GM13977 (cell line): ENCODE data around the gene UNK.
"Not testable (repeated sequence)": the region's sequence is repeated elsewhere in the genome, so short reads cannot be mapped to it uniquely, and the experiment has no call there.

Experiments used
- DNase-seq: peaks from one replicate; pipeline ENCODE4 v3.0.0; 2012; ENCODE audit warnings: low spot score
- CTCF ChIP-seq: IDR thresholded peaks from 2 replicates; pipeline ENCODE4 v1.5.1; 2012; ENCODE audit warnings: mild to moderate bottlenecking, control low read depth; ENCODE audit not compliant: insufficient read depth; ENCODE audit errors: extremely low read depth, missing control alignments
- in situ Hi-C: fragments of 300-500 bp; cut with MboI; formaldehyde crosslinking; loops from one replicate; pipeline ENCODE4 v1.12.0; 2022; ENCODE audit warnings: low sequenced_read_pairs, low pct_unique_long_range_greater_than_20kb, mixed read lengths, inconsistent platforms; ENCODE audit not compliant: unreplicated experiment

UNK gene

DNA sequence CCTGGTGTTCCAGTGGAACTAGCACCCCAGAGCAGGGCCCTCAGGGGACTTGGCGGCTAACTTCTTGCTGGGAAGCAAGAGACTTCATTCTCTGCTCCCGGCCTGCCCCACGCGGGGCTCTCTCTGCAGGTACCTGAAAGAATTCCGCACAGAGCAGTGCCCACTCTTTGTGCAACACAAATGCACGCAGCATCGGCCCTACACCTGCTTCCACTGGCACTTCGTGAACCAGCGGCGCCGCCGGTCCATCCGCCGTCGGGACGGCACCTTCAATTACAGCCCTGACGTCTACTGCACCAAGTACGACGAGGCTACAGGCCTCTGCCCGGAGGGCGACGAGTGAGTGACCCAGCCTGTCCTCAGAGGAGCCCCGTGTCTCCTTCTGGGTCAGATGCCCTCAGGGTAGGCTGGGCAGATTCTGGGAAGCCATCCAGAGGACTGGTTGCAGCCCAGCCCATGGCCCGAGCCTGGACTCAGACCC lies 25.1 kb downstream of the UNK start:
- no peak for DNase-seq
- TF ChIP-seq CTCF = no peak

DNA sequence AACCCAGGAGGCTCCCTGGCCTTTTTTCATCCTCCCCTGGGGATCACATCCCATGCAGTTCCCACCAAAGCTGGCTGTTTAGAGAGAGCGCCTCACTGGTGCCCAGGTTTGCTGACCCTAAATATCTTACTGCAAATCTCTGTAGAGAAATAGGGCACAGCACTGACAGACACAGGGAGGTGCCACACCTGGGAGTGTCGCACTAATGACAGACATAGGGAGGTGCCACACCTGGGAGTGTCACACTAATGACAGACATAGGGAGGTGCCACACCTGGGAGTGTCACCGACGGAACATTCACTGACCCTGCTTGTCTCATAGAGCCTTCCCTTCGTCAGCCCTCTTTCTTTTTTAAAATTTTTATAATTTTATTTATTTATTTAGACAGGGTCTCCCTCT lies 25.6 kb downstream of the UNK start:
- in situ Hi-C loops = no loop called here
- no peak for DNase-seq
- no peak for TF ChIP-seq CTCF

More for the DNA sequence above, 25.1 kb downstream of the UNK start:
- in situ Hi-C loops = no loop called here

DNA sequence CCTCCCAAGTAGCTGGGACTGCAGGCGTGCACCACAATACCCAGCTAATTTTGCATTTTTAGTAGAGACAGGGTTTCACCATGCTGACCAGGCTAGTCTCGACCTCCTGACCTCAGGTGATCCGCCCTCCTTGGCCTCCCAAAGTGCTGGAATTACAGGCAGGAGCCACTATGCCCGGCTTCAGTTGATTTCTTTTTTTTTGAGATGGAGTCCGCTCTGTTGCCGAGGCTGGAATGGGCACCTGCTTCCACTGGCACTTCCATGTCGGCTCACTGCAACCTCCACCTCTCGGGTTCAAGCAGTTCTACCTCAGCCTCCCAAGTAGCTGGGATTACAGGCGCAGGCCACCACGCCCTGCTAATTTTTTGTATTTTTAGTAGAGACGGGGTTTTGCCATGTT lies 26.1 kb downstream of the UNK start:
- in situ Hi-C loops, DNase-seq: not testable (repeated sequence)

GRCh38 chr17:75811174-75811573 lies 26.6 kb downstream of the UNK start:
- no peak for DNase-seq
- in situ Hi-C loops = no loop called here
- no peak for TF ChIP-seq CTCF

- in situ Hi-C loops = no loop called here
- DNase-seq = no peak
- no peak for TF ChIP-seq CTCF
Measured at GRCh38 chr17:75812096-75813013, 27.7 kb downstream of the UNK start.

GRCh38 chr17:75813081-75814020 lies 28.7 kb downstream of the UNK start:
- no peak for TF ChIP-seq CTCF
- in situ Hi-C loops = no loop called here
- no peak for DNase-seq

DNA sequence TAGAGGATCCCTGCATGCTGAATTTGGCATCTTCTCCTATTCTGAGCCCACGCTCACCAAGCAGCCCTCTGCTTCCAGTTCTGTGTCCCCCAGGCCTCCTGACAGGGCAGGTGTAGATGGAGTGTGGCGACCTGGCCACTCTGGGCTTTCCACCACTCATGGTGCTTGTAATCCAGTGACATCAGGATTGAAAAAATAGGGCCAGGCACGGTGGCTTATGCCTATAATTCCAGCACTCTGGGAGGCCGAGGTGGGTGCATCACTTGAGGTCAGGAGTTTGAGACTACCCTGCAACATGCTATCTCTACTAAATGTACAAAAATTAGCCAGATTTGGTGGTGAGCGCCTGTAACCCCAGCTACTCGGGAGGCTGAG lies 29.4 kb downstream of the UNK start:
- no peak for TF ChIP-seq CTCF
- DNase-seq = no peak
- in situ Hi-C loops = no loop called here
